GM18861 (cell line): ENCODE results near the gene DDX24.

Experiments
- ATAC-seq: cut with Tn5 transposase; IDR thresholded peaks from one replicate; pipeline ENCODE4 v1.9.1; 2021; ENCODE audit not compliant: unreplicated experiment

The DDX24 gene

DNA sequence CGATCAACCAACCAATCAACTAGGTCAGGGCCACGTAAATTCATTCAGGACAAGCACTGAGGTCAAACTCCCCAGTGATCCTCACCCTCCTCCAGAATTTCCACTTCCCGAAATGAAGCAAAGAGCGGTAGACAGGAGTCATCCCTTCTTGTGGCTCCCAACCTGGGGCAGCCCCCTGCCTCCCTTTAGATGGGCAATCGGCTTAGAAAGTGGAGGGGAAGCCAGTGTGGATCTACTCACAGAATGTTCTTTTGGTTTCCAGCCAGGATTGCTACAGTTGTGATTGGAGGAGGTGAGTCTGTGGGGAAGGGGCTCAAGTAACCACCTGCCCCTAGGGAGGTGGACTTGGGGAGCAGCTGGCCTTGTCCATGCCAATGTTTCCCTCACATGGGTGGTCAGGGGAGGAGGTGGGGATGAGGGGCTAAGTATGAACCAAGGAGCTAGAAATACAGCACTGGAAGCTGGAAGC lies 33.6 kb upstream of the DDX24 start:
- no peak for ATAC-seq

DNA sequence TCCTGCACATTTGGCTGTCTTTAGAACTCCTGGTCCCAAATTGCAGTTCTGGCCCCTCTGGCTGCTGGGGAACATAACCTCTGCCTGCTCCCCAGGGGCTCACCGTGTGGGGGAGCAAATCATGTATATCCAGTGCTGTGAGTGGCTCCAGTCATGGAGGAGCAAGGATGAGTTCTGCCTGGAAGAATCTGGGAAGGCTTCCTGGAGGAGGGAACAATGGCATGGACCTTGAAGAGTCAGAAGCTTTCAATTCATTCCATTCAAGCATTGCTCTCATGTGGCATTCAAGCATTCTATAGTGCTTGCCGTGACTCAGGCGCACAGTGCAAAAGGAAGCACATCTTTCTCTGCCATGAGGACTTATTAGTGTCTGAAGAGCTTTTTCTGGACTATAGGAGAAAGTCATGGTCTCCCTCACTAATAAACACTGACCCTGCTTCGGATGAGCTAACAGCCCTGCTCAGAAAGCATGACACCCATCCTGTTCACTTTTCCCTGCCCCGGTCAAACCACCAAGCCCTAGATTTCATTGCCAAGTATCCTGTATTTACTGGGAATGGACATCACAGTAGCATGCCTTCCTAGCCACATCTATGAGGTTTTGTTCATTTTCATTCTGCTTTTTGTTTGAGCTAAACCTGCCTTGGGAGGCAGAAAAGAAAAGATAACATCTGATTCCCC lies 33.0 kb upstream of the DDX24 start:
- ATAC-seq = no peak

DNA sequence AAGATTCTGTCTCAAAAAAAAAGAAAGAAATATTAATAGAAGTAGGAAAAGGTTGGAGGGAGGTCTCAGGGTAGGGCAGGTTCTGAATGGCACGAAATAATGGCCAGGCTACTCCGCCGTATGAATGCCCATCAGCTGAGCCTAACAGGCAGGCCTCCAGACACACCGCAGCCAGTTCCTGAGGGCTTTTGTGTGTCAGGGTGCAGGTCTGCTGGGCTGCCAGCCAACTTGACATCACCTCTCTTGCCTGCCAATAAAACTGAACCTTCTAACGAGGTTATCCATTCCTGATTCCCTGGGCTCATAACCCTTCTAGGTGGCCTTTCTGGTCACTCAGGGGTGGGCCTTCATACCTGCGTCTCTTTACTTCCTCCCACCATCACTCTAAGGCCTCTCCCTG lies 32.5 kb upstream of the DDX24 start:
- ATAC-seq = no peak

DNA sequence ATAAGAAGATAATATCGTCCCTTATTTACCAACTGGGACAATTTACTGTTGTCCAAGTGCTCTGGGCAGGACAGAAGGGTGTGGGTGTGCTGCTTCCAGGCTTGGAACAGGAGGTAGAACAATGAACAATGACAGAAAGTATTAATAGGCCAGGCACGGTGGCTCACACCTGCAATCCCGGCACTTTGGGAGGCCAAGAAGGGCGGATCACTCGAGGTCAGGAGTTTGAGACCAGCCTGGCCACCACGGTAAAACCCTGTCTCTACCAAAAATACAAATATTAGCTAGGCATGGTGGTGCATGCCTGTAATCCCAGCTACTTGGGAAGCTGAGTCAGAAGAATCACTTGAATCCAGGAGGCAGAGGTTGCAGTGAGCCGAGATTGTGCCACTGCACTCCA lies 32.1 kb upstream of the DDX24 start:
- no peak for ATAC-seq

DNA sequence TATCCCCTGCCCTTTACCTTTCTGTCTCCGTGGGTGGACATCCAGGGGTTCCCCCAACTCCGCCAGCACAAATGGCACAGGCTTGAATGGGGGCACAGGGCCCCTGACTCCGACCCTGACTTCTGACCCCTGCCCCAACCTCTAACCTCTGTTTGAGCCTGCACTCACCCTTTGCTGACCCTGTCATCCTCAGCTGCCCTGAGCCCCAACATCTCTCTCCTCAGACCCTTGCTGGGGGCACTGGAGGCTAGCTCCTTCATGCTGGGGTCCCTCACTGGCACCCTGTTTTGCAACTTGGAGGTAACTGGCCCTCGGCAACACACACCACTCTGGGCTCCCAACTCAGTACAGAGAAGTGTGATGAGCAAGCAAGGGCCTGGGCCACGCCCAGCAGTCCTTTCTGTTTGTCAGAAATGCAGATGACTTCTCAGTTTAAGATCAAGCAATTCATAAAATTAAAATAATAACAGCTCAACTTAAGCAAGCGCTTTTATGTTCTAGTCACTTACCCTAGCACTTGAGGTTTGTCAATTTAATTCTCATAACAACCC lies 31.6 kb upstream of the DDX24 start:
- no peak for ATAC-seq

DNA sequence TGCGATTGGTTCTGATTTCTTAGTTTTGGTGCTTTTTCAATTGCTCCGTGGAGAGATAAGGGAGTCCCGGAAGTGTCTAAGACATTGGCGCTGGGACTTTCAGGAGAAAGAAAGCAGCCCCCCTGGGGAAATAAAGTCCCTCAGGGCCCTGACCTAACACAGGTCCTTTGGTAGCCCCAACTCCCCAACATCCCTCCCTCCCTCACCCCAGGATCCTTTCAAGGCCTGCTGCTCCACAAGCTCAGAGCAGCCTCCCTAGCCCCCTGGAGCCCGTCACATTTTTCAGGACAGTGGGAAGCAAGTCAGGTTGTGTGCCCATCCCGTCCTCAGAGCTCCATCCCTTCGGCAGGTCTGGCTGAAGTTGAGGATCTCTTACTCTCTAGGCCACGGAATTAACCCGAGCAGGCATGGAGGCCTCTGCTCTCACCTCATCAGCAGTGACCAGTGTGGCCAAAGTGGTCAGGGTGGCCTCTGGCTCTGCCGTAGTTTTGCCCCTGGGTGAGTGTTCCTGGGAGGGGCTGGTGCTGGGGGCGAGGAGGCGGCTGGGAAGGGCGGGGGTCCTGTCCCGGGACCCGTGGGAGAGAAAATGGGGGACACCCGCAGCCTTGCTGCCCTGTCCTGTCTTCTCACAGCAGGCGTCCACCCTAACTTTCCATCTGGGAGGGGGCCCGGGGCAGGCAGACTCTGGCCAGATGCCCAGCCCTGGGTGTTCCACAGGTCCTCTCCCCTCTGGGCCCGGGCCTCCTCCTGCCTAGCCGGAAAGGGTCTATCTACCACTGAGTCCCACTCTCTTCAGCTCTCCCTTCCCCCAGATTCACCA lies 30.5 kb upstream of the DDX24 start:
- no peak for ATAC-seq

DNA sequence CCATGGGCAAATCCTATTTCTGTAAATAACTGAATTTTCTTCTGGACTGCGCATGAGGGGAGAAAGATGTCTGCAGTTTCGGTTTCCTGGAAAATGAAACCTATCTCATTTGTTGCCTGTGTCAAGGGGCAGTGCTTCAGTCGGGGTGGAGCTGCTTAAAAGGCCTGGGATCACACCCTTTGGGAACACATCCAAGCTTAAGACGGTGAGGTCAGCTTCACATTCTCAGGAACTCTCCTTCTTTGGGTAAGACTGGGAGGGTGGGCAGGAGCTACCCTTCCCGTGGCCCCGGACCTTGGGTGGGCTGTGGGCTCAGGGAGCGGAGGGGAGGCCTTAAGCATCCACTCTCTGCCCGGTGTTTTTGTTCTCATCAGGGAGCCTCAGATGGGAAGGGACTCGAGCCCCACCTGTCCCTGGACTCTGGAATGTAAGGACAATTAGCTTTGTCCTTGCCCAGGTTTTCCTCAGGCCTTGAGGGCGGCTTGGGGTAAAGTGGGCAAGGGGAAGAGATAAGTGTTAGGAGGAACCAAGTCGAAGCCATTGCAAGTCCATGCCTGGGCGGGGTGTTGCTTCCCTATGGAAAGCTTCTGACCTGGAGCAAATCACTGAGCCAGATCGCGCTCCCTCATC lies 29.7 kb upstream of the DDX24 start, which contains the start of gene IFI27:
Gene IFI27 (plus strand): TSS at position 185 of the 630 bp plus-strand sequence.
- ATAC-seq = no peak

DNA sequence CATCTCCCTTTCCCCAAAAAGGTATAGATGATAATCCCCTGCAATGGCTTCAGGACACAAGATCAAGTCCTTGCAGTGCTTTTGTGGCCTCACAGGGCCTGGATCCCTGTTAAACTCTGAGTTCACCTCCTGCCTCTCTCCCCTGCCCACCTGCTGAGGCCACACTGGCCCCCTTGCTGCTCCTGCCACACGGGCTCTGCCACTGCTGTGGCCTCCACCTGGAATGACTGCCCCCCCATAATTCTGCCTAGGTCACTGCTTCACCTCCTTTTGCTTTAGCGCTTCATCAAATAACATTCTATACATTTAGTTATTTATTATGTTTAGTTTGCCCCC lies 28.9 kb upstream of the DDX24 start:
- ATAC-seq = no peak

DNA sequence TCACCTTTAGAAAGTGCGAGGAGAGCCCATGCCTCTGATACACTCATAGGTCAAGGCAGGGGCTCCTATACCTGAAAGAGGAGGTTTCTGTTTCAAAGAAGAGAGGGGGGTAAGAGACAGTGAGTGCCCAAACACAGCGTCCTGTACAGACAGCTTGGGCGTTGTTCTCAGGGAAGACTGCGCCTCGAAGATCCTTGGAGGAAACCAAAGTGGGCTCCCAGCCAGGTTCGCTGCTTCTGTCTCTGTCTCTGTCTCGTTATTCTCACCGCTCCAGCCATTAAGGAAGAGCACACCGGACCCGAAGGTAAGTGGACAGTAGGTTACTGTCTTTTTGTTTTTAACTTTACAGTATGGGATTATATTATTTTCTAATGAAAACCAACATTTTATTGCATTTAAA lies 23.7 kb upstream of the DDX24 start:
- no peak for ATAC-seq

DNA sequence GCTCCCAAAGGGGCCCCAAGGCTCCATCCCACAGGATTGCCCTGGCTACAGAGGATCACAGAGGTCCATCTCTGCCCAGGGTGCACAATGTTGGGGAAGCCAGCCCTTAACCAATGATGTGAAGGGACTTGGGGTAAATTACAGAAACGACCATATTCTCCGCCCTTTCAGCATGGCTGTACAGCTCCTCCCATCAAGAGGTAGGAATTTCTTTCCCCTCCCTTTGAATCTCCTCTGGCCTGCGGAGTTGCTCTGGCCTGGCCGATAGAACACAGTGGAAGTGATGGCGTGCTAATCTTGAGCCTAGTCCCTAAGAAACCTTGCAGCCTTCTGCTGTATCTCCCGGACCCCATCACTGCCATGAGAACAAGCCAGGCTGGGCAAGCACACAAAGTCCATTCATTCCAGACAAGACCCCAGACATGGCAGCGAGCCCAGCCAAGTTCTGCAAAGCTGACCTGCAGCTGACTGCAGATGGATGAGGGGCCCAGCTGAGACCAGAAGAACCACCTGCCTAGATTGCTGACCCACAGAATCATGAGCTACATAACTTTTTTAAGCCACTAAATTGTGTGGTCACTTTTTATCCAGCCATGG lies 22.6 kb upstream of the DDX24 start:
- ATAC-seq = no peak

DNA sequence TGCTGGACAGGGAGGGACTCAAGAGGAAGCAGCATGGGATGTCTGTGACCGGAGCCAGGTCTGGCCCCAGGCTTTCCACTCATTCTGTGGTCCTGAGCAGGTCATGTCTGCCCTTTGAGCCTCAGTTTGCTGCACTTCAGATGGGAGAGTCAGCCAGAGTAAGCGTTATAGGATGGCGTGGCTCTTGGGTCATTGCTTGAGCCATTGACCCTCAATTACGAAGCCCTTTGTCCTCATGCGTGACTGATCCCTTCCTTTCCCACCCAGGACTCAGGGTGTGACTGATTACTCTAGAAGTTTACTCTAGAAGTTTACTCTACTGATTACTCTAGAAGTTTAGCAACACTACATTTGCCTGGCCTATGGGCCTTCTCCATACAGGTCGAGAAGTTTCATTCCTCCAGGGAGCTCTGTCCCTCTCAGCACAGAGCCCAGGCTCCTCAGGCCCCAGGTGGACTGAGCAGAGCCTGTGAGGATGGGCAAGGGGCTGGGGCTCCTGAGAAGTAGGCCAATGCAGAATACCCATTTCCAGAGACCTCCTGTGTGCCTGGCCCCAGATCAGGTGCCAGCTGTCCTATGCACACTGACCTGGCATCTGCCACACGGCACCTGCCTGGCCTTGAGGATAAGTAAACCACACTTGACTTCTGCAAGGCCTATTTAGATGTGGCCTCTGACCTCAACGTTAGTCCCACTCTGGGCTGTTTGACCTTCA lies 21.9 kb upstream of the DDX24 start:
- ATAC-seq = no peak

DNA sequence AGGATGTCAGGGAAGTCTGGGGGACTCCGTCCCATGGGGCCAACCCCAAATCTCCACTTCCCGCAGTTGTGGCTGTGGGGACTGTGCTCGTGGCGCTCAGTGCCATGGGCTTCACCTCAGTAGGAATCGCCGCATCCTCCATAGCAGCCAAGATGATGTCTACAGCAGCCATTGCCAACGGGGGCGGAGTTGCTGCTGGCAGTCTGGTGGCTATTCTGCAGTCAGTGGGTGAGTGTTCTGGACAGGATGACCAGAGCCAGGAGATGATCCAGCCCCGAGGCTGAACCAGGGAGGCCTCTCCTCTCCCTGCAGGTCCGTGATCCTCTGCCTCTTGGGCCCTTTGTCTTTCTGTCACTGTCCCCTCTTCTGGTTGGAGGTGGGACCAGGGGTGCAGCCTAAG lies 20.7 kb upstream of the DDX24 start:
- no peak for ATAC-seq

DNA sequence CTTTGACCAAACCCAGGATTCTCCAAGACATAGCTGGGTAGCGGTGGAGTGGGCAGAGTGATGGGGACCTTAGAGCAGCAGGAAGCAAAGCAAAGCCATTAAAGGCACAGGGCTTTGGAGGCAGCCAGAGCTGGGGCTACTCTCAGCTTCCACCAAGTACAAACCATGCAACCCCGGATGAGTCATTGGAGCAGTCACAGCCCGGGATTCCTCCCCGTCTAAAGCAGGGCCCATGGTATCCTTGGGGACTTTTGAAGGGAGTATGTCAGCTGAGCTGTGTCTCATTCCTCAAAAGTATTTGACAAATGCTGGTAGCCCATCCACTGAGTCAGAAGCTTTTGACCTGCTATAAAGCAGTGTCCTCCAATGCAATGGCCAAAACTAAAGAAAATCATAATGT lies 19.8 kb upstream of the DDX24 start:
- ATAC-seq = no peak

DNA sequence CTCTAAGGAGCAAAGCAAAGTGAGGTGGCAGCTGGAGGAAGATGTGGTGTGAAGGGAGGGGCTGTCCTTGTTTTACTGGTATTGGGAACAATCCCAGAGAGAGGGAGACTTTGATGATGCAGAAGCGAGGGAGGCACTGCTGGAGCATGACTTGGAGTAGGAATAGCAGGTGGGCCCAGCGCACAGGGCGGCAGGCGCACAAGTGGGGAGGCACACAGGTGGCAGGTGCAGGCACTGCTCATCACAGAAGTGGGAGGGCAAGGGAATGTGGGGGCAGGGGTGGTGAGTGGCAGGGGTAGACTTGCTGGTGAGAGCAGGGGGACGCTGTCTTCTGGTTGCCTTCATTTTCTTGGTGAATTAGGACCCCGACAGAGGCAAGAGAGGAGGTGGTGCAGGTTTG lies 18.0 kb upstream of the DDX24 start:
- no peak for ATAC-seq

DNA sequence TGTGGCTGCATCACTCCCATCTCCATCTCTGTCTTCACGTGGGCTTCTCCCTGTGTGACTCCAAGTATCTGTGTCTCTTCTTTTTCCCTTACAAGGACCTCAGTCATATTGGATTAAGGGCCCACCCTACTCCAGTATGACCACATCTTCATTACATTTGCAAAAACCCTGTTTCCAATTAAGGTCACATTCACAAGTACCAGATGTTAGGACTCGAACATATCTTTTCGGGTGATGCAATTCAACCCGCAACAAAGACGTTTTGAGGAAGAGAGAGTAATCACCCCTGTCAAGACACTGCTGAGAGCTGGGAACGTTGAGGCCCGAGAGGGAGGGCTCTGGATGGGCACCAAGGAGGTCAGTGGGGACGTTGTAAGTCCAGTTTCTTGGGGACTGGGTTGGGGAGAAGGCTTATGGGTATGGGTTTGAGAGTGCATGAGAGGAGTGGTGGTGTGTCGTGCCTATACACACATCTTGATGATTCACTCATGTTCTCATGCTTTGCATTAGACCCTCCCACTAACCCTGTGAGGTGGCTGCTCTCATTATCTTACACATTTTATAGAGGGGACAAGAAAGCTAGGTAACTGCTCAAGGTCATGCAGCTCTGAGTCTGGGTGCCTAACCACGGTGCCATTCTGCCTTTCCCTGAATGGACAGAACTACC lies 17.5 kb upstream of the DDX24 start:
- no peak for ATAC-seq

DNA sequence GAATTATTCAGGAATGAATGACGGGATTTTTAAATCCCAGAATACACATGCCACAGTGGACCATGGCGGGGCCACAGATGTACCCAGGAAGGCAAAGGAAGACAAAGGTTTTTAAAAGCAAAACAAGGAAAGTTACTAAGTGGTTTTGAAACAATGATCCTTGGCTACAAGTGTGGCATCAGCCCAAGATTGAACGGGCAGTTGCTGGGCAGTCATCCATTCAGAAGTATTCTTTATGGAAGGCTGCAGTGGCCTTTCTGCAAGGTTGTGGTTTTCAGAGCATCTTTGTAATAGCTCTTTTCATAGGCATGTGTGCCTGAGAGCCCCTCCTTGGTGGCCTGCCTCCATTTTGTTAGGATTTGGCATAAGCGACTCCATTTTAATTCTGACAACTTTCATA lies 16.1 kb upstream of the DDX24 start:
- no peak for ATAC-seq

DNA sequence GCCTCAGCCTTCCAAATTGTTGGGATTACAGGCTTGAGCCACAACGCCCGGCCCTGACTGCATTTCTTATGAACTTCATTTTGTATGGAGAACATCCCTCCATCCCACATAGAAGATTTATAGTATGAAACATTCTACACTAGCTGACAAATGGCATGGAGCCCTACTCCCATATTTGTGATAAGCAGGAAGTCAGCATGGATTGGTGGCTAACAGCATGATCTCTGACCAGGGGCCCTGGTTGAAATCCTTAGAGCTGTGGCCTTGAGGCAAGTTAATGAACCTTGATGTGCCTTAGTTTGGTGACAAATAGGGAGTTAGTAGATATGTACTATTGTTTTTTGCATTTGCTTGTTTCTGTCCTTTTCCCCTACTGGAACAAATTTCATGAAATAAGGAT lies 12.4 kb upstream of the DDX24 start:
- ATAC-seq = no peak

DNA sequence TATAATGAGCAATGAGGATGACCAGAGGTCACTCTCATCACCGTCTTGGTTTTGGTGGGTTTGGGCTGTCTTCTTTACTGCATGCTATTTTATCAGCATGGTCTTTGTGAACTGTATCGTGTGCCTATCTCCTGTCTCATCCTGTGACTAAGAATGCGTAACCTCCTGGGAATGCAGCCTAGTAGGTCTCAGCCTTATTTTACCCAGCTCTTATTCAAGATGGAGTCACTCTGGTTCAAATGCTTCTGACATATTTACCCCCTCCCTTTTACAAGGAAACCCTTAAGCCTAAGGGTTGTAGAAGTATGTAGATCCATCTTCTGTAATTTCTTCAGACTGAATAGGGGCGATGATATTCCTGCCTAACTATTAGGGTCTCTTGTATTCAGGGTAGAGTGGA lies 8.5 kb upstream of the DDX24 start:
- no peak for ATAC-seq

DNA sequence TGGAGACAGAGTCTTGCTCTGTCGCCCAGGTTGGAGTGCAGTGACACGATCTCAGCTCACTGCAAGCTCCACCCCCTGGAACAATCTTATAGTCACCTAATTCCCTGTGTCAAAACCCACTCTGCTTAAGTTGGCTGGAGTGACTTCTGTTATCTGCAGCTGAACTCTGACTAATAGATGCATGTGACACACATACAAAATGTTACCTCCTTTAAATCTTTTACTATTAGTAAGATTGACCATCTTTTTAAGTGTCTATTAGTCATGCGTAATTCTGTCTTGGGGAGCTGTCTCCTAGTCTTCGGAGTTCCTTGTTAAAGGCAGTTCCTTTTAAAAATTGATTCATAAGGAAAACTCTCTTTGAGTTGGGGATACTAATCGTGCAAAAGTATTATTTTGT lies 7.5 kb upstream of the DDX24 start:
- no peak for ATAC-seq

DNA sequence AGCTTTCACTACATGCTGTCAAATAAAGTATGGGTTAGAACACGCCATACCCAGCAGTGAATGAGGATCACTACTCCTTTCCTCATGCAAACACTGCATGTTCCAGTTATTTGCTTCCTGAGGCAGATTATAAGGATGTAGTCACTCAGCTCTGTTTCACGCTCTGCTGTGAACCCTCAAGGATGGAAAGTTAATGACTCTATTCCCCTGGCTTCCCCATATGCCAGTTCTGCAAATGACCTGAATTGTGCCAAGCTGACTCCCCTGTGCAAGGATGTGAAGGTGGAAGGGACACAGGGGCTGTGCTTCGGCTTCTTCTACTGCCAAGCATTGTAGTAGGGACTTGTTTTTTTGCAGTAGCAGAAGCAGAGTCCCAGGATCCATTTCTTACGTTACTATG lies 6.9 kb upstream of the DDX24 start:
- no peak for ATAC-seq
